T-helper 1 cell treated with Interleukin-12 subunit alpha and Interleukin-12 subunit beta and Interleukin-4 antibody, amounts not matched to agents 30 ng/mL and 1 ng/mL, for 36 hours (primary cell): ENCODE data around the gene WDR7. TPM values are rescaled to one million over a fixed set of nuclear protein-coding genes. Genes with fewer than 3 reads are reported as not detected.

Source experiments
- intact Hi-C: fragments of 100-400 bp; cut with micrococcal nuclease; formaldehyde crosslinking; loops from one replicate; pipeline ENCODE4 v1.15.1; 2024
- total RNA-seq: library from RNA; stranded (reverse); gene quantifications from 2 replicates; pipeline ENCODE4 v1.2.3, GENCODE V29; 2022

The WDR7 gene
- total RNA-seq, 1 donor from 2014 or later: 45.2 TPM

- intact Hi-C loops: no loop called here
Observed at GRCh38 chr18:57062844-57063243, 411.7 kb downstream of the WDR7 start.

GRCh38 chr18:57063601-57064103 lies 412.5 kb downstream of the WDR7 start:
- intact Hi-C loops: no loop called here

- intact Hi-C loops: no loop called here
Observed at GRCh38 chr18:57073501-57074187, 422.5 kb downstream of the WDR7 start.

DNA sequence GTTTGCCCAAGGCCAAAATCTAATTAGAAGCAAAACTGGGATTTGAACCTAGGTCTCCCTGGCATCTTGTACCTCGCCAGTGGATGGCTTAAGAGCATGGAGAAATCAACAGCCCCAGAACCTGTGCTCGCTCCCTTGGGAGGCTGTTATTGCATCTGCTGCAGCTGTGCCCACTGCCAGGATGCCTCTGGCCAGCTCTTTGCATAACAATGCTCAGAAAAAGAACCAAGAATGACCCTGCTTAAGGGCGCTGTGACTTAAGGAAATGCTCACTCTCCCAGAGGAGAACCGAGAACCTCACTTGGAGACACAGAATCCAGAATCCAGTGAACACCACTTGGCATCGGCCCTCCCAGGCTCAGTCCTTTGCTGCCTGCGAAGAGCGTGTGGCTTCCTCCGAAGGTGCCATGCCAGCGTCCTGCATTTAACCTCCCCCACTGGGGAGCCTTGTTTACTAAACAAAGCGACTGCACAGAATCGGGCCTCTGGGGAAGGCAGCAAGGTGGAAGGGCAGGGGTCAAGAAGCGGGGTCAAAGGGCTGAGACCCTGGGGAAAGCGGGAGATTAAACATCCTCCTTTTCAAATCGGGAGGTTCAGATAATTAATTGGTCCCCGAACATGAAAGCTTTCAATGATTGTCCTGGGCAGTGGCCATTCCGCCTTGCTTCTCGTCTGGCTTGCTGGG lies 424.7 kb downstream of the WDR7 start:
- intact Hi-C loops: no loop called here

DNA sequence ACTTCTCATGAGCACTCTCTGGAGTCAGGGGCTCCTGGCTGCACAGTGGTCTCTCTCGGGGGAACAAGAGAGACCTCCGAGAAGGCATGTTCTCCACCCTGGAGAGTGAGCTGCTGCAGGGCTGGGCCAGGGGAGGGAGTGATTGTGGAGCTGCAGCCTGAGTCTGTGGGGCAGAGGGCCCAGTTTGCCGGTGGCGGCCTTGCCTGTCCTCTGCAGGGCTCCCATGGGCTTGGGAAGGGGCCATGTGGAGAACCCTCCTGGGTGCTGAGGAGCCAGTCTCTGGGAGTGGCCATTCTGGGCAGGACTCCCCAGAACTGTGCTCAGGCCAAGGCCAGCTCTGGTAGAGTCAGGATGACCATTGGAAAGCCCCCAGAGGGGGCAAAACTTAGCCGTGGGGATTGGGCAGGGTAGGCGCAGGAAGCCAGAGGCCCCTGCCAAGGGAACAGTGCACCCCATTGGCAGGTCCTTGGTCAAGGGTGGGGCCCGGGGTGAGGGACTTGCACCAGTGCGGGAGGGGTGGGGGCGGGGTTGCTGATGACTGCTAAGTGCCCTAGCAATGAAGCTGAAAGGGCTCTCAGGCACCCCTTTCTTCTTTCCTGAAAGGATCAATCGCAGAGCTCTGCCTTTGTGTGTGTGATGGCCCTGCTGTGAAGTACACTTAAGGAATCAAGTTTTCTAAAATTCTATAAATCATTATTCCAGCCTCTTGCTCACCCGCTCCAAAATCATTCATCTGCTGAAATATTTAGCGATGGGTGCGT lies 426.0 kb downstream of the WDR7 start:
- intact Hi-C loops: no loop called here

DNA sequence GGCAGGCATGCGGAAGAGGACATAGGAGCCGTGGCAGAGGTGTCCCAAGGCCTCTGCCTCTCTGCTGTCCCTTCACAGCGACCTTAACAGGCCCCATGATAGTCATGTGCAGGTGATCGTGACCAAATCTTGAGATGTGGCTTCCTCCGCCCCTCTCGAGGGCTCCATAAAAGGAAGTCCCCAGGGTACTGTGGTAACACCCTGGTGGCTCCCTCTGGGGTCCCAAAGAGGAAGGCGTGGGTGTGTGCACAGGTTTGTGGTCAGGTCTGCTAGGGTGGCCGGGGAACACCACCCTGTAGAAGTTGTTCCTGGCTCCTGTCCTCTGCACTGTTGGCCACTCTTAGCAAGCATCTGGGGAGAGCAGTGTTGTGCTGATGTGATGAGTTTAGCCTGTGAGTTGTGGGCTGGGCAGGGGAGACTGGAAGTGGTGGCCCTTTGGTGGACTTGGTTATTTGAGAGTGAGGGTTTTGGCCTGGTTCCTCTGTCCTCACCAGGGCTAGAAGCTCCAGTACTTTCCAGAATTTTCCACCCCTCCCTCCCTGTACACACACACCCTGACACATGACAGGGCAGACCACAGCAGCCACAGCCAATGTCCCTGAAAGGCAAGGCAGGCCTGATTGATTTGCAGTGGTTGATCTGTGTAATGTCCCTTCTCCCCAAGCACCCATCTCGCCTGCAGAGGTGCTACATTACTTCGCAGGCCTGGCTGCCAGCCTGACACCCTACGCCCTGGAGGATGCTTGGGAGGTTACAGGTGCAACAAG lies 426.8 kb downstream of the WDR7 start:
- intact Hi-C loops: no loop called here

- intact Hi-C loops: no loop called here
Observed at GRCh38 chr18:57078614-57079013, 427.5 kb downstream of the WDR7 start.

DNA sequence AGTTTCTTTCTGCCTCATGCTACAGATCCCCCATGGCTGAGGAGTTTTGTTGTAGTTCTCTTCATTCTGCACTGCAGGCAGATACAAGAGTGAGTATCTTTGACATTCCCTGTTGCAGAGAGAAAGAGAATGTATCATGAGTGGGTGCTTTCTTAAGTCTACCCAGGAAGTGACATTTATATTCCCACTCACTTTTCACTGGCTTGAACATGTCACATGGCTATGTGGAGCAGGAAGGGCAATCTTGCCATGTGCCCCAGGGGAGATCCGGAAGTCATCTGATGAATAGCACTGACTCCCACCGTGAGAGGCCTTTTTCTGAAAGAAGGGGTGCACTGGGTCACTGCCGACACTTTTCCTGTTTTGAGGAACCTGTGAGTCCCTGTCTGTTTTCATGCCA lies 429.3 kb downstream of the WDR7 start:
- intact Hi-C loops: no loop called here

DNA sequence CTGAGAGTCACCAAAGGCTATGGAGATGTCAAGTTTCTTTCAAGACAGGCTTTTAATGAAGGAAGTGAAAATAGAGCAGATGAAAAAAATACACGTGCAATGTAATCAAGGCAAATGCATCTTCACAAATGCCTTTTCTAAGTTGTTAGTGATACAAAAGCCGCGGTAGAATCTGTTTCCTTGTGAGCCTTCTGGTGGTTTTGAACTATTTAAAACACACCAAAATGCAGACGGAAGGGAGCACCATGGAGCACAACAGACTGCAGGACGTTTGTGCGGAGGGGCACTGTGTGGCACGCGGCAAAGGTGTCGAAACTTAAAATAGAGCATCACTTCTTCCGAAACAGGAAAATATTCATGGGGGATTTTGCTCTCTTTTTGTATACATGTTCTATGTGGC lies 430.7 kb downstream of the WDR7 start:
- intact Hi-C loops: no loop called here

- intact Hi-C loops: no loop called here
Observed at GRCh38 chr18:57083485-57083884, 432.3 kb downstream of the WDR7 start.

GRCh38 chr18:57084331-57085271 lies 433.4 kb downstream of the WDR7 start:
- intact Hi-C loops: no loop called here

DNA sequence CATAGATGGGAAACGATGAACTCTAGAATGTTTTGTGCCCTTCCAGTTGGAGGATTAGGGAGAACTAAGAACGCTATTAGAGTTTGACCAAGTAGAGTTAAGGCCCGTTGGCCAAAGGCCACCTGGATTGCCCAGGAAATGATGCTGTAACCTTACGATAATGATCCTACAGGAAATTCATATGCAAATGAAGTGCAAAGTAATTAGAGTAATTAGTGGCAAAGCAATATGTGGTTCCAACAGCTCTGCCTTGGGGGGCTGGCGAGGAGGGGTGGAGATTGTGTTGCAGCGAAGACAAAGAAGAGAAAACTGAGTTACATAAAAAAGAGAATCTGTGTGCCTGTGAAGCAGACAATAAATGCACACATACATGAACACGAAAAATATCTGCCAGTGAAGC lies 434.2 kb downstream of the WDR7 start:
- intact Hi-C loops: no loop called here

DNA sequence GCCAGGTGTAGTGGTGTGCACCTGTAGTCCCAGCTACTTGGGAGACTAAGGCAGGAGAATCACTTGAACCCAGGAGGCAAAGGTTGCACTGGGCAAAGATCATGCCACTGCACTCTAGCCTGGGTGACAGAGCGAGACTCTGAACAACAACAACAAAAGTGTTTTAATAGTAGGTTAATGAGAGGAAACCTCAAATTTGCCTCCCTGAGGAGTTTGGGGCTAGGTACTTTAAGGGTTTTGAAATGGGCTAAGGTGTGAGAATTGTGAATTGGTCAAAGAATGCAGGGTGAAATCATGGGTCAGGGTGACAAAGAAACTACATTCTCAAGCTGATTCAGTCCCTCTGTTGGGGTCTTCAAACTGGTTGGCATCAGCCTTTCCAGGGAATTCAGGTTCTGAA lies 435.0 kb downstream of the WDR7 start:
- intact Hi-C loops: no loop called here

Other genes starting within 250 kb of the WDR7 start
- gene TXNL1, start 12.8 kb upstream of the WDR7 start, total RNA-seq: 56.6 and 61.2 TPM in 2 replicates